ENCODE results near the gene WNK1. TPM values are rescaled to one million over a fixed set of nuclear protein-coding genes. Genes with fewer than 3 reads are reported as not detected.

The WNK1 gene
- total and polyA plus RNA-seq, 2 of the 8 experiments (the other 6 are each of a cell fraction or from before 2014, with no cell fraction given) = 88.2 to 157 TPM

GRCh38 chr12:852864-853263 is 100.5 kb downstream of the WNK1 start (continued):
- no peak for TF ChIP-seq ATF2 (IDR thresholded peaks at IDR 0.05; ENCODE audit: low read length)
- no peak for TF ChIP-seq MAFK (IDR thresholded peaks at IDR 0.05; ENCODE audit: low read depth, low read length)
- no peak for TF ChIP-seq EZH2 (IDR thresholded peaks at IDR 0.05; ENCODE audit: low read depth, low read length, severe bottlenecking)
- TF ChIP-seq KDM1A (IDR thresholded peaks at IDR 0.05; ENCODE audit: borderline replicate concordance, low read length) = no peak
- no peak for TF ChIP-seq CTBP2 (IDR thresholded peaks at IDR 0.05; ENCODE audit: borderline replicate concordance, insufficient read depth, insufficient read length, low read length)
- no peak for TF ChIP-seq EP300 (IDR thresholded peaks at IDR 0.05; ENCODE audit: borderline replicate concordance in 1 of 2, low read depth in 2 of 2, low read length in 2 of 2)
- TF ChIP-seq KDM4A (IDR thresholded peaks at IDR 0.05; ENCODE audit: low read depth, low read length, severe bottlenecking) = no peak

Data from H1 (cell line).